ENCODE data around the gene OMG.

The OMG gene

GRCh38 chr17:31248986-31249834 lies 47.8 kb downstream of the OMG start:
- Histone ChIP-seq H3F3A (ENCODE audit: insufficient read depth) (no peaks in the 10 kb centered on the region; the same call in 1 of the 2 replicates), H3K79me2 (ENCODE audit: insufficient read depth, low read length) (no peaks in the 10 kb centered on the region), H3K27me3 (ENCODE audit: low read length) (no peaks in the 10 kb centered on the region), H3K4me3 (ENCODE audit: insufficient read depth, low read length, poor library complexity, severe bottlenecking) (no peak overlapping the region), H2AFZ (ENCODE audit: low read depth, low read length, severe bottlenecking) (no peak overlapping the region), H3K9me3 (ENCODE audit: insufficient read depth, low read length) (no peaks in the 10 kb centered on the region), H3K27ac (ENCODE audit: low read depth, low read length) (no peak overlapping the region), H3K4me2 (ENCODE audit: low read depth, low read length, poor library complexity, severe bottlenecking) (no peak overlapping the region), H3K9me2 (replicated peaks; ENCODE audit: insufficient read depth, low read length) (no peaks in the 10 kb centered on the region), H4K20me1 (ENCODE audit: low read depth, low read length) (no peaks in the 10 kb centered on the region), H3K9ac (ENCODE audit: low read length) (no peak overlapping the region), H3K36me3 (ENCODE audit: low read length) (0 out of 2 replicates have a peak, but pooled peaks cover 5% of the 10 kb centered on the region)
- TF ChIP-seq EZH2phosphoT487 (conservative IDR thresholded peaks at IDR 0.05; ENCODE audit: low read length) (no peak), CTCF (IDR thresholded peaks at IDR 0.05; ENCODE audit: insufficient read depth, low read length, poor library complexity, severe bottlenecking) (no peak)
